Prostate gland (tissue), 2 donors: ENCODE results near the gene SASH3.

Experiments
- POLR2A ChIP-seq: fragments of 450-650 bp; IDR thresholded peaks from one replicate; pipeline ENCODE4 v1.6.1; 2016; ENCODE audit warnings: antibody characterized with exemption, mild to moderate bottlenecking
- TF ChIP-seq, protein P1 (sequence below), 4 experiments: fragments of 200-600 bp in 2 of 4; fragments of 450-650 bp in 2 of 4; sonication (generic) in 2 of 4; IDR thresholded peaks; 1 replicate in 3 of 4; 2 replicates in 1 of 4; pipeline ENCODE4 v1.5.1; 2016 to 2019; ENCODE audit warnings: antibody characterized with exemption in 4 of 4, mild to moderate bottlenecking in 2 of 4, moderate library complexity in 2 of 4

GRCh38 chrX:129830494-129830893, 50.7 kb downstream of the SASH3 start:
- TF ChIP-seq, protein P1, sequence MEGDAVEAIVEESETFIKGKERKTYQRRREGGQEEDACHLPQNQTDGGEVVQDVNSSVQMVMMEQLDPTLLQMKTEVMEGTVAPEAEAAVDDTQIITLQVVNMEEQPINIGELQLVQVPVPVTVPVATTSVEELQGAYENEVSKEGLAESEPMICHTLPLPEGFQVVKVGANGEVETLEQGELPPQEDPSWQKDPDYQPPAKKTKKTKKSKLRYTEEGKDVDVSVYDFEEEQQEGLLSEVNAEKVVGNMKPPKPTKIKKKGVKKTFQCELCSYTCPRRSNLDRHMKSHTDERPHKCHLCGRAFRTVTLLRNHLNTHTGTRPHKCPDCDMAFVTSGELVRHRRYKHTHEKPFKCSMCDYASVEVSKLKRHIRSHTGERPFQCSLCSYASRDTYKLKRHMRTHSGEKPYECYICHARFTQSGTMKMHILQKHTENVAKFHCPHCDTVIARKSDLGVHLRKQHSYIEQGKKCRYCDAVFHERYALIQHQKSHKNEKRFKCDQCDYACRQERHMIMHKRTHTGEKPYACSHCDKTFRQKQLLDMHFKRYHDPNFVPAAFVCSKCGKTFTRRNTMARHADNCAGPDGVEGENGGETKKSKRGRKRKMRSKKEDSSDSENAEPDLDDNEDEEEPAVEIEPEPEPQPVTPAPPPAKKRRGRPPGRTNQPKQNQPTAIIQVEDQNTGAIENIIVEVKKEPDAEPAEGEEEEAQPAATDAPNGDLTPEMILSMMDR (IDR thresholded peaks at IDR 0.05): no peak
- TF ChIP-seq POLR2A: no peak
